ENCODE results near the gene LHB. TPM values are rescaled to one million over a fixed set of nuclear protein-coding genes. Genes with fewer than 3 reads are reported as not detected.

LHB gene
- total and polyA plus RNA-seq, 2 donors (not counting 3 experiments of a cell fraction or from before 2014, with no cell fraction given): 1.3 TPM; not detected in 1

- H3K36me3 ChIP-seq (ENCODE audit: control insufficient read depth in 2 of 2, extremely low read depth in 1 of 2, insufficient read depth in 2 of 2, low read length in 2 of 2): peaks cover 0 to 40% of the 10 kb centered on the region in 2 experiments
- CTCF ChIA-PET: interaction anchor here (7.2 kb wide), 1 partner anchor 11 kb away, joined by 59 read pairs; no protein-coding TSS in a partner anchor
- POLR2A ChIA-PET: no interaction called here
- no peaks in the 10 kb centered on the region for H3K79me2 ChIP-seq (ENCODE audit: control insufficient read depth, insufficient read depth, low read length)
- no peaks in the 10 kb centered on the region for H3K27me3 ChIP-seq (ENCODE audit: control insufficient read depth in 2 of 2, insufficient read depth in 2 of 2, low read length in 2 of 2)
- no peak for TF ChIP-seq POLR2AphosphoS5 (IDR thresholded peaks at IDR 0.05; ENCODE audit: insufficient read depth, low read depth, low read length)
- TF ChIP-seq FOS (IDR thresholded peaks at IDR 0.05; ENCODE audit: borderline replicate concordance, insufficient read depth, low read length): no peak
- no peak for TF ChIP-seq MYC (IDR thresholded peaks at IDR 0.05; ENCODE audit: low read depth, low read length)
- no peak for TF ChIP-seq CTCF (IDR thresholded peaks at IDR 0.05; ENCODE audit: extremely low read depth in 1 of 2, insufficient read depth in 1 of 2, low read depth in 1 of 2, low read length in 2 of 2)
- TF ChIP-seq GATA2 (IDR thresholded peaks at IDR 0.05; ENCODE audit: insufficient read depth, insufficient read length, low read depth, low read length): no peak
- no peak for TF ChIP-seq EZH2 (IDR thresholded peaks at IDR 0.05; ENCODE audit: borderline replicate concordance, low read depth, low read length, severe bottlenecking)
- TF ChIP-seq MAX (IDR thresholded peaks at IDR 0.05; ENCODE audit: insufficient read depth, insufficient read length): no peak
- TF ChIP-seq JUN (IDR thresholded peaks at IDR 0.05; ENCODE audit: borderline replicate concordance, insufficient read depth, insufficient read length, low read depth): no peak
- no peak for TF ChIP-seq POLR2A (IDR thresholded peaks at IDR 0.05; ENCODE audit: low read depth, low read length)
- H2AFZ ChIP-seq (ENCODE audit: low read depth, low read length): no peak overlapping the region
- intact Hi-C loops (cut with micrococcal nuclease): no loop called here
- no peak overlapping the region for H3K4me3 ChIP-seq (replicated peaks in 1 of 3; ENCODE audit: insufficient read depth in 1 of 3, low read depth in 1 of 3, low read length in 3 of 3)
- dilution Hi-C loops (cut with MboI; ENCODE audit: extremely low pct_ligation_motif_present, low sequenced_read_pairs): no loop called here
- no peaks in the 10 kb centered on the region for H3K9me3 ChIP-seq (replicated peaks; ENCODE audit: control insufficient read depth, insufficient read depth, low read length)
- BruUV-seq (replicated peaks): no TSS peak
- FAIRE-seq (no peak), DNase-seq (ENCODE audit: low read depth, low spot score) (no peak)
- no peaks in the 10 kb centered on the region for H3K4me1 ChIP-seq (ENCODE audit: control insufficient read depth, extremely low read depth, insufficient read depth, low read length)
- no peak overlapping the region for H3K9ac ChIP-seq (replicated peaks; ENCODE audit: extremely low read depth, insufficient read depth, low read length)
- no peak overlapping the region for H3K27ac ChIP-seq (ENCODE audit: insufficient read depth, low read depth, low read length)
- no peaks in the 10 kb centered on the region for H3K9me1 ChIP-seq (replicated peaks; ENCODE audit: control insufficient read depth, extremely low read depth, insufficient read depth, low read length)
- no peaks in the 10 kb centered on the region for H4K20me1 ChIP-seq (replicated peaks; ENCODE audit: control insufficient read depth, extremely low read depth, insufficient read depth, low read length)
- H3K4me2 ChIP-seq (ENCODE audit: insufficient read depth, low read length): no peak overlapping the region
Measured at GRCh38 chr19:49011194-49011593, 5.7 kb downstream of the LHB start.
